HepG2 (cell line): ENCODE data around the gene BMX. TPM values are rescaled to one million over a fixed set of nuclear protein-coding genes. Genes with fewer than 3 reads are reported as not detected.

Source experiments
- GPBP1L1 ChIP-seq: sonication (generic); formaldehyde crosslinking; IDR thresholded peaks from 2 replicates; pipeline ENCODE4 v1.5.0; 2020; ENCODE audit warnings: mild to moderate bottlenecking, missing genetic modification reagents
- REL ChIP-seq: sonication (generic); formaldehyde crosslinking; conservative IDR thresholded peaks from 2 replicates; pipeline ENCODE4 v1.8.0; 2022; ENCODE audit warnings: mild to moderate bottlenecking, missing genetic modification reagents, moderate library complexity
- RELA ChIP-seq: sonication (generic); formaldehyde crosslinking; IDR thresholded peaks from 2 replicates; pipeline ENCODE4 v1.4.0; 2020; ENCODE audit warnings: missing genetic modification reagents
- REST ChIP-seq, 2 experiments: IDR thresholded peaks; 2 replicates each; pipeline ENCODE4 v1.6.1; 2011 to 2012; ENCODE audit warnings: low read length in 2 of 2, borderline replicate concordance in 1 of 2, low read depth in 1 of 2, mild to moderate bottlenecking in 1 of 2, moderate library complexity in 1 of 2
- RFXANK ChIP-seq: IDR thresholded peaks from 2 replicates; pipeline ENCODE4 v1.6.1; 2016
- SAP130 ChIP-seq: IDR thresholded peaks from 2 replicates; pipeline ENCODE4 v1.6.1; 2016; ENCODE audit warnings: low read depth
- SRF ChIP-seq: IDR thresholded peaks from 2 replicates; pipeline ENCODE4 v1.6.1; 2011; ENCODE audit warnings: mild to moderate bottlenecking, low read depth, low read length, moderate library complexity
- ZHX1 ChIP-seq: sonication (generic); formaldehyde crosslinking; IDR thresholded peaks from 2 replicates; pipeline ENCODE4 v1.8.1; 2022; ENCODE audit warnings: low read depth, mild to moderate bottlenecking, missing genetic modification reagents
- ZNF414 ChIP-seq: sonication (generic); formaldehyde crosslinking; IDR thresholded peaks from 2 replicates; pipeline ENCODE4 v1.5.0; 2020; ENCODE audit warnings: missing genetic modification reagents
- ZNF737 ChIP-seq: sonication (generic); formaldehyde crosslinking; IDR thresholded peaks from 2 replicates; pipeline ENCODE4 v1.5.0; 2020; ENCODE audit warnings: missing genetic modification reagents, mild to moderate bottlenecking, borderline replicate concordance
- ZNF768 ChIP-seq: sonication (generic); formaldehyde crosslinking; IDR thresholded peaks from 2 replicates; pipeline ENCODE4 v1.4.0; 2020; ENCODE audit warnings: missing genetic modification reagents
- polyA plus RNA-seq, 8 experiments: library from polyadenylated mRNA; depleted of rRNA in 3 of 8; stranded (reverse) in 7 of 8; unstranded in 1 of 8; fragments of >200 nt; fragmentation: Illumina TruSeq in 4 of 8; extraction: Trizol in 4 of 8; gene quantifications; 2 replicates each; pipeline versions ENCODE4 v1.2.1 to v1.2.3, GENCODE V29; 2011 to 2016; ENCODE audit warnings: low read depth in 4 of 8, missing spikeins in 1 of 8, mixed read lengths in 1 of 8; ENCODE audit not compliant: insufficient read depth in 1 of 8
- total RNA-seq, 5 experiments: library from RNA; depleted of rRNA; stranded (reverse); fragments of >200 nt; fragmentation: Illumina TruSeq; extraction: Trizol; gene quantifications; 2 replicates each; pipeline ENCODE4 v1.2.3, GENCODE V29; 2016; ENCODE audit warnings: low read depth in 1 of 5
- TF ChIP-seq, protein P1 (sequence below): sonication (generic); formaldehyde crosslinking; IDR thresholded peaks from 2 replicates; pipeline ENCODE4; 2020; ENCODE audit warnings: missing genetic modification reagents, mild to moderate bottlenecking, borderline replicate concordance
- TF ChIP-seq, protein P2 (sequence below): sonication (generic); formaldehyde crosslinking; conservative IDR thresholded peaks from 2 replicates; pipeline ENCODE4 v1.4.0; 2020; ENCODE audit warnings: missing genetic modification reagents

Gene BMX
- total and polyA plus RNA-seq, 2 of the 13 experiments (the other 11 are each of a cell fraction or from before 2014, with no cell fraction given) = not detected

DNA sequence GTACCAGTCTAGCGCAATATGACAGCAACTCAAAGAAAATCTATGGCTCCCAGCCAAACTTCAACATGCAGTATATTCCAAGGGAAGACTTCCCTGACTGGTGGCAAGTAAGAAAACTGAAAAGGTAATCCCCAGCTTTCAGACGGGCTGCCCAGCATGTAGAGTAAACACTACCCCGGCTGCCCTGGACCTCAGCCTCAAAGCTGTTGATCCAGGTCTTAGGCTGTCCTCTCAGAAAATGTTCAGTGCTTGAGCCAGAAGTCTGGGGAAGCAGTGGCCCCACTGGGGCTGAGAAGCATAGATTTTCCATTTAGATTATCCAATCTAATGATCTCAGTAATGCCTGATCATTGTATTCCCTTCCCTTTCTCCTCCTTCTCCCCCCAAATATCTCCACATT lies 21.9 kb downstream of the BMX start (continued):
- no peak for TF ChIP-seq ZNF737 (CRISPR knock-in tag)
- TF ChIP-seq, protein P1, sequence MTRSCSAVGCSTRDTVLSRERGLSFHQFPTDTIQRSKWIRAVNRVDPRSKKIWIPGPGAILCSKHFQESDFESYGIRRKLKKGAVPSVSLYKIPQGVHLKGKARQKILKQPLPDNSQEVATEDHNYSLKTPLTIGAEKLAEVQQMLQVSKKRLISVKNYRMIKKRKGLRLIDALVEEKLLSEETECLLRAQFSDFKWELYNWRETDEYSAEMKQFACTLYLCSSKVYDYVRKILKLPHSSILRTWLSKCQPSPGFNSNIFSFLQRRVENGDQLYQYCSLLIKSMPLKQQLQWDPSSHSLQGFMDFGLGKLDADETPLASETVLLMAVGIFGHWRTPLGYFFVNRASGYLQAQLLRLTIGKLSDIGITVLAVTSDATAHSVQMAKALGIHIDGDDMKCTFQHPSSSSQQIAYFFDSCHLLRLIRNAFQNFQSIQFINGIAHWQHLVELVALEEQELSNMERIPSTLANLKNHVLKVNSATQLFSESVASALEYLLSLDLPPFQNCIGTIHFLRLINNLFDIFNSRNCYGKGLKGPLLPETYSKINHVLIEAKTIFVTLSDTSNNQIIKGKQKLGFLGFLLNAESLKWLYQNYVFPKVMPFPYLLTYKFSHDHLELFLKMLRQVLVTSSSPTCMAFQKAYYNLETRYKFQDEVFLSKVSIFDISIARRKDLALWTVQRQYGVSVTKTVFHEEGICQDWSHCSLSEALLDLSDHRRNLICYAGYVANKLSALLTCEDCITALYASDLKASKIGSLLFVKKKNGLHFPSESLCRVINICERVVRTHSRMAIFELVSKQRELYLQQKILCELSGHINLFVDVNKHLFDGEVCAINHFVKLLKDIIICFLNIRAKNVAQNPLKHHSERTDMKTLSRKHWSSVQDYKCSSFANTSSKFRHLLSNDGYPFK (CRISPR knock-in tag) = no peak
- no peak for TF ChIP-seq REL (CRISPR knock-in tag)
- TF ChIP-seq RELA = no peak
- no peak for TF ChIP-seq REST (IDR thresholded peaks at IDR 0.05; ENCODE audit: borderline replicate concordance in 1 of 2, low read depth in 1 of 2, low read length in 2 of 2)
- no peak for TF ChIP-seq GPBP1L1 (CRISPR knock-in tag)
- TF ChIP-seq, protein P2, sequence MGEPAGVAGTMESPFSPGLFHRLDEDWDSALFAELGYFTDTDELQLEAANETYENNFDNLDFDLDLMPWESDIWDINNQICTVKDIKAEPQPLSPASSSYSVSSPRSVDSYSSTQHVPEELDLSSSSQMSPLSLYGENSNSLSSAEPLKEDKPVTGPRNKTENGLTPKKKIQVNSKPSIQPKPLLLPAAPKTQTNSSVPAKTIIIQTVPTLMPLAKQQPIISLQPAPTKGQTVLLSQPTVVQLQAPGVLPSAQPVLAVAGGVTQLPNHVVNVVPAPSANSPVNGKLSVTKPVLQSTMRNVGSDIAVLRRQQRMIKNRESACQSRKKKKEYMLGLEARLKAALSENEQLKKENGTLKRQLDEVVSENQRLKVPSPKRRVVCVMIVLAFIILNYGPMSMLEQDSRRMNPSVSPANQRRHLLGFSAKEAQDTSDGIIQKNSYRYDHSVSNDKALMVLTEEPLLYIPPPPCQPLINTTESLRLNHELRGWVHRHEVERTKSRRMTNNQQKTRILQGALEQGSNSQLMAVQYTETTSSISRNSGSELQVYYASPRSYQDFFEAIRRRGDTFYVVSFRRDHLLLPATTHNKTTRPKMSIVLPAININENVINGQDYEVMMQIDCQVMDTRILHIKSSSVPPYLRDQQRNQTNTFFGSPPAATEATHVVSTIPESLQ = no peak
- TF ChIP-seq RFXANK (CRISPR knock-in tag) = no peak
- no peak for TF ChIP-seq ZNF768 (CRISPR knock-in tag)
- TF ChIP-seq SAP130 = no peak
- no peak for TF ChIP-seq SRF
- TF ChIP-seq ZHX1 = no peak
- TF ChIP-seq ZNF414 (CRISPR knock-in tag) = no peak
